Loucy (cell line): ENCODE measurements around the gene IFNA4.
"Not testable (repeated sequence)": the region's sequence is repeated elsewhere in the genome, so short reads cannot be mapped to it uniquely, and the experiment has no call there.

Source experiments
- H2AFZ ChIP-seq: fragments of 200-600 bp; sonication (generic); 2 replicates; pipeline ENCODE4 v1.6.0; 2016; ENCODE audit warnings: antibody characterized with exemption, mild to moderate bottlenecking, low read length, moderate library complexity
- H3F3A ChIP-seq: fragments of 200-600 bp; 2 replicates; pipeline ENCODE4 v1.6.0; 2016; ENCODE audit warnings: antibody characterized with exemption, low read depth, mild to moderate bottlenecking
- H3K27me3 ChIP-seq: fragments of 200-600 bp; sonication (generic); 2 replicates; pipeline ENCODE4 v1.6.1; 2014; ENCODE audit warnings: low read length, mild to moderate bottlenecking; ENCODE audit not compliant: insufficient read depth, poor library complexity, severe bottlenecking
- H3K36me3 ChIP-seq: fragments of 200-600 bp; sonication (generic); 2 replicates; pipeline ENCODE4 v1.6.1; 2016; ENCODE audit warnings: low read length; ENCODE audit not compliant: insufficient read depth
- H3K4me1 ChIP-seq: fragments of 200-600 bp; sonication (generic); 2 replicates; pipeline ENCODE4 v1.5.1; 2014; ENCODE audit warnings: low read length, mild to moderate bottlenecking; ENCODE audit not compliant: insufficient read depth, poor library complexity, severe bottlenecking
- H3K4me2 ChIP-seq: fragments of 200-600 bp; sonication (generic); 2 replicates; pipeline ENCODE4 v1.6.0; 2014; ENCODE audit warnings: antibody characterized with exemption, low read length, low read depth, mild to moderate bottlenecking; ENCODE audit not compliant: poor library complexity, severe bottlenecking
- H3K4me3 ChIP-seq: fragments of 200-600 bp; sonication (generic); 2 replicates; pipeline ENCODE4 v1.5.1; 2014; ENCODE audit warnings: low read length, mild to moderate bottlenecking, mixed read lengths; ENCODE audit not compliant: poor library complexity, severe bottlenecking
- H3K79me2 ChIP-seq: fragments of 200-600 bp; sonication (generic); 2 replicates; pipeline ENCODE4 v1.6.1; 2014; ENCODE audit warnings: low read length; ENCODE audit not compliant: insufficient read depth
- H3K9ac ChIP-seq: fragments of 200-600 bp; sonication (generic); 2 replicates; pipeline ENCODE4 v1.6.0; 2014; ENCODE audit warnings: mild to moderate bottlenecking, low read depth, low read length, moderate library complexity; ENCODE audit not compliant: poor library complexity, severe bottlenecking
- H3K9me2 ChIP-seq: fragments of 200-600 bp; sonication (generic); replicated peaks from 2 replicates; pipeline ENCODE4 v1.6.1; 2016; ENCODE audit warnings: low read depth, low read length, mixed read lengths
- H3K9me3 ChIP-seq: fragments of 200-600 bp; sonication (generic); 2 replicates; pipeline ENCODE4 v1.6.1; 2014; ENCODE audit warnings: mild to moderate bottlenecking, antibody characterized with exemption, low read length, low read depth; ENCODE audit not compliant: insufficient read depth
- H4K20me1 ChIP-seq: fragments of 200-600 bp; sonication (generic); 2 replicates; pipeline ENCODE4 v1.6.0; 2014; ENCODE audit warnings: antibody characterized with exemption, low read length, mild to moderate bottlenecking; ENCODE audit not compliant: insufficient read depth, poor library complexity, severe bottlenecking
- CTCF ChIP-seq: fragments of 200-600 bp; sonication (generic); conservative IDR thresholded peaks from 2 replicates; pipeline ENCODE4 v1.5.1; 2014; ENCODE audit warnings: mild to moderate bottlenecking, antibody characterized with exemption, low read length
- EZH2phosphoT487 ChIP-seq: fragments of 200-600 bp; IDR thresholded peaks from 2 replicates; pipeline ENCODE4 v1.6.1; 2018; ENCODE audit warnings: antibody characterized with exemption, mild to moderate bottlenecking, moderate library complexity, borderline replicate concordance

IFNA4 gene

GRCh38 chr9:21172156-21172555 is 15.2 kb downstream of the IFNA4 start:
- Histone ChIP-seq H3F3A (no peaks in the 10 kb centered on the region), H3K4me1 (peaks cover 6% of the 10 kb centered on the region), H4K20me1 (no peaks in the 10 kb centered on the region), H3K9ac (no peak overlapping the region), H3K9me2 (no peaks in the 10 kb centered on the region), H3K4me2 (no peak overlapping the region), H2AFZ (no peak overlapping the region), H3K36me3 (no peaks in the 10 kb centered on the region), H3K9me3 (no peaks in the 10 kb centered on the region), H3K79me2 (no peaks in the 10 kb centered on the region), H3K27me3 (no peaks in the 10 kb centered on the region), H3K4me3 (no peak overlapping the region)
- TF ChIP-seq EZH2phosphoT487 = no peak
- TF ChIP-seq CTCF = no peak

- H4K20me1 ChIP-seq = no peaks in the 10 kb centered on the region
- peaks cover 6% of the 10 kb centered on the region for H3K4me1 ChIP-seq
- no peak overlapping the region for H3K4me2 ChIP-seq
- no peaks in the 10 kb centered on the region for H3K79me2 ChIP-seq
- no peaks in the 10 kb centered on the region for H3F3A ChIP-seq
- no peak overlapping the region for H2AFZ ChIP-seq
- TF ChIP-seq EZH2phosphoT487 (no peak), CTCF (no peak)
- H3K36me3 ChIP-seq = no peaks in the 10 kb centered on the region
- H3K4me3 ChIP-seq = no peak overlapping the region
- H3K9me3 ChIP-seq = no peaks in the 10 kb centered on the region
- H3K9me2 ChIP-seq = no peaks in the 10 kb centered on the region
- no peak overlapping the region for H3K9ac ChIP-seq
- H3K27me3 ChIP-seq = no peaks in the 10 kb centered on the region
Observed at GRCh38 chr9:21171351-21171750, 16.0 kb downstream of the IFNA4 start.

- not testable (repeated sequence) for H3K4me3 ChIP-seq, H3K79me2 ChIP-seq, H3K4me1 ChIP-seq, H3K9me2 ChIP-seq, H3F3A ChIP-seq, H3K9me3 ChIP-seq, H4K20me1 ChIP-seq, H3K9ac ChIP-seq, H3K27me3 ChIP-seq, H3K4me2 ChIP-seq, H3K36me3 ChIP-seq, H2AFZ ChIP-seq
Observed at GRCh38 chr9:21166560-21166959, 20.8 kb downstream of the IFNA4 start, which contains the start of gene IFNA21. TSS of gene IFNA21 (minus strand) at chr9:21166660. CDS start at chr9:21166612, 48 bp downstream.

- H3K9ac ChIP-seq = no peak overlapping the region
- TF ChIP-seq CTCF (no peak), EZH2phosphoT487 (no peak)
Observed at GRCh38 chr9:21165516-21165915, 21.9 kb downstream of the IFNA4 start.

More at GRCh38 chr9:21165516-21165915, 21.9 kb downstream of the IFNA4 start:
- Histone ChIP-seq H3K9me3 (peaks cover 6% of the 10 kb centered on the region; the same call in 1 of the 2 replicates), H3K4me3 (no peak overlapping the region), H3K36me3 (no peaks in the 10 kb centered on the region), H4K20me1 (no peaks in the 10 kb centered on the region), H3K4me2 (no peak overlapping the region), H3K79me2 (no peaks in the 10 kb centered on the region), H3K27me3 (no peaks in the 10 kb centered on the region), H3F3A (no peaks in the 10 kb centered on the region), H2AFZ (no peak overlapping the region), H3K4me1 (peaks cover 4% of the 10 kb centered on the region), H3K9me2 (no peaks in the 10 kb centered on the region)
